ENCODE measurements around the gene CDK5RAP3.

CDK5RAP3 gene

GRCh38 chr17:48028736-48029135, 57.8 kb downstream of the CDK5RAP3 start:
- H3K79me2 ChIP-seq (ENCODE audit: insufficient read depth, low read length), result no peaks in the 10 kb centered on the region
- peaks cover 5% of the 10 kb centered on the region for H4K20me1 ChIP-seq (ENCODE audit: insufficient read depth, low read length, poor library complexity, severe bottlenecking)
- H3K4me1 ChIP-seq (ENCODE audit: insufficient read depth, low read length, poor library complexity, severe bottlenecking), result peaks cover 17% of the 10 kb centered on the region
- no peaks in the 10 kb centered on the region for H3F3A ChIP-seq (ENCODE audit: low read depth)
- H3K36me3 ChIP-seq (ENCODE audit: insufficient read depth, low read length), result no peaks in the 10 kb centered on the region
- no peak overlapping the region for H3K4me3 ChIP-seq (ENCODE audit: low read length, poor library complexity, severe bottlenecking)
- H3K9me2 ChIP-seq (replicated peaks; ENCODE audit: low read depth, low read length), result no peaks in the 10 kb centered on the region
- H3K4me2 ChIP-seq (ENCODE audit: low read depth, low read length, poor library complexity, severe bottlenecking), result no peak overlapping the region
- H2AFZ ChIP-seq (ENCODE audit: low read length), result no peak overlapping the region
- TF ChIP-seq CTCF (conservative IDR thresholded peaks at IDR 0.05; ENCODE audit: low read length) (no peak), EZH2phosphoT487 (IDR thresholded peaks at IDR 0.05; ENCODE audit: borderline replicate concordance) (no peak)
- no peaks in the 10 kb centered on the region for H3K27me3 ChIP-seq (ENCODE audit: insufficient read depth, low read length, poor library complexity, severe bottlenecking)
- no peaks in the 10 kb centered on the region for H3K9me3 ChIP-seq (ENCODE audit: insufficient read depth, low read depth, low read length)
- no peak overlapping the region for H3K9ac ChIP-seq (ENCODE audit: low read depth, low read length, poor library complexity, severe bottlenecking)

GRCh38 chr17:48030531-48030930, 59.6 kb downstream of the CDK5RAP3 start:
- TF ChIP-seq CTCF (conservative IDR thresholded peaks at IDR 0.05; ENCODE audit: low read length) (no peak), EZH2phosphoT487 (IDR thresholded peaks at IDR 0.05; ENCODE audit: borderline replicate concordance) (no peak)
- H3K27me3 ChIP-seq (ENCODE audit: insufficient read depth, low read length, poor library complexity, severe bottlenecking), result no peaks in the 10 kb centered on the region
- H3K9me2 ChIP-seq (replicated peaks; ENCODE audit: low read depth, low read length), result no peaks in the 10 kb centered on the region
- no peaks in the 10 kb centered on the region for H4K20me1 ChIP-seq (ENCODE audit: insufficient read depth, low read length, poor library complexity, severe bottlenecking)
- no peaks in the 10 kb centered on the region for H3K9me3 ChIP-seq (ENCODE audit: insufficient read depth, low read depth, low read length)
- H3K9ac ChIP-seq (ENCODE audit: low read depth, low read length, poor library complexity, severe bottlenecking), result no peak overlapping the region
- no peak overlapping the region for H3K4me3 ChIP-seq (ENCODE audit: low read length, poor library complexity, severe bottlenecking)
- no peak overlapping the region for H3K4me2 ChIP-seq (ENCODE audit: low read depth, low read length, poor library complexity, severe bottlenecking)
- H3F3A ChIP-seq (ENCODE audit: low read depth), result no peaks in the 10 kb centered on the region
- no peaks in the 10 kb centered on the region for H3K79me2 ChIP-seq (ENCODE audit: insufficient read depth, low read length)
- no peaks in the 10 kb centered on the region for H3K36me3 ChIP-seq (ENCODE audit: insufficient read depth, low read length)
- peaks cover 2% of the 10 kb centered on the region for H3K4me1 ChIP-seq (ENCODE audit: insufficient read depth, low read length, poor library complexity, severe bottlenecking)
- H2AFZ ChIP-seq (ENCODE audit: low read length), result no peak overlapping the region

All from Loucy (cell line).